DMS114 treated with DMSO at 0.1 percent for 48 hours (cell line): ENCODE results near the gene ENTR1.

ENCODE experiments used
- DNase-seq: peaks from one replicate; lab custom pipeline; 2025; ENCODE audit not compliant: unreplicated experiment; lab: John Stamatoyannopoulos, UW

The ENTR1 gene

GRCh38 chr9:136410500-136411287, at the start of gene ENTR1, which contains the start of gene PMPCA:
Gene ENTR1, minus strand, starts transcription at chr9:136410614. Its CDS starts 217 bp downstream, at chr9:136410397.
Gene PMPCA, plus strand, starts transcription at chr9:136410658. Its CDS starts 11 bp downstream, at chr9:136410669.
- peak; percentile 60 for DNase-seq

- DNase-seq: no peak
These were observed 49.0 kb upstream of the ENTR1 start for GRCh38 chr9:136459425-136459824.

GRCh38 chr9:136457326-136457725, 46.9 kb upstream of the ENTR1 start:
- DNase-seq: no peak

- no peak for DNase-seq
These were observed 45.8 kb upstream of the ENTR1 start for GRCh38 chr9:136456258-136456657.

- DNase-seq: no peak
These were observed 44.9 kb upstream of the ENTR1 start for GRCh38 chr9:136455043-136456002.

- DNase-seq: no peak
These were observed 43.8 kb upstream of the ENTR1 start for GRCh38 chr9:136454026-136454796.

- DNase-seq: no peak
These were observed 42.9 kb upstream of the ENTR1 start for GRCh38 chr9:136453326-136453725.

GRCh38 chr9:136451221-136451877, 40.9 kb upstream of the ENTR1 start:
- no peak for DNase-seq

GRCh38 chr9:136448655-136449054, 38.2 kb upstream of the ENTR1 start:
- DNase-seq: no peak

- no peak for DNase-seq
These were observed 36.9 kb upstream of the ENTR1 start for GRCh38 chr9:136447173-136447778.

- no peak for DNase-seq
These were observed 35.4 kb upstream of the ENTR1 start for GRCh38 chr9:136445799-136446198.

GRCh38 chr9:136444102-136444501, 33.7 kb upstream of the ENTR1 start:
- no peak for DNase-seq

GRCh38 chr9:136443687-136444086, 33.3 kb upstream of the ENTR1 start:
- no peak for DNase-seq

- DNase-seq: no peak
These were observed 32.7 kb upstream of the ENTR1 start for GRCh38 chr9:136443087-136443486.

GRCh38 chr9:136442265-136442664, 31.9 kb upstream of the ENTR1 start:
- no peak for DNase-seq

- DNase-seq: no peak
These were observed 31.3 kb upstream of the ENTR1 start for GRCh38 chr9:136441681-136442245.

GRCh38 chr9:136441191-136441680, 30.8 kb upstream of the ENTR1 start:
- no peak for DNase-seq

GRCh38 chr9:136439481-136440408, 29.3 kb upstream of the ENTR1 start, which contains the start of gene INPP5E:
Gene INPP5E, minus strand, starts transcription at chr9:136439845. Its CDS starts 426 bp downstream, at chr9:136439419.
- peak; percentile 14 for DNase-seq
